ENCODE results near the gene TMEM132C.

The TMEM132C gene

GRCh38 chr12:128712622-128713021 lies 445.7 kb downstream of the TMEM132C start:
- no peak for DNase-seq (ENCODE audit: low read depth)

GRCh38 chr12:128715485-128715884 lies 448.5 kb downstream of the TMEM132C start:
- DNase-seq (ENCODE audit: low read depth), result no peak

- DNase-seq (ENCODE audit: low read depth), result no peak
Observed at GRCh38 chr12:128724468-128725046, 457.6 kb downstream of the TMEM132C start.

GRCh38 chr12:128726886-128727285 lies 459.9 kb downstream of the TMEM132C start:
- no peak for DNase-seq (ENCODE audit: low read depth)

- DNase-seq (ENCODE audit: low read depth), result no peak
Observed at GRCh38 chr12:128727461-128727860, 460.5 kb downstream of the TMEM132C start.

- no peak for DNase-seq (ENCODE audit: low read depth)
Observed at GRCh38 chr12:128727999-128728398, 461.0 kb downstream of the TMEM132C start.

- DNase-seq (ENCODE audit: low read depth), result no peak
Observed at GRCh38 chr12:128729628-128730121, 462.7 kb downstream of the TMEM132C start.

GRCh38 chr12:128734371-128734770 lies 467.4 kb downstream of the TMEM132C start:
- no peak for DNase-seq (ENCODE audit: low read depth)

- no peak for DNase-seq (ENCODE audit: low read depth)
Observed at GRCh38 chr12:128737292-128737966, 470.5 kb downstream of the TMEM132C start.

- DNase-seq (ENCODE audit: low read depth), result no peak
Observed at GRCh38 chr12:128743916-128744315, 476.9 kb downstream of the TMEM132C start.

- DNase-seq (ENCODE audit: low read depth), result no peak
Observed at GRCh38 chr12:128745772-128746689, 479.1 kb downstream of the TMEM132C start.

- no peak for DNase-seq (ENCODE audit: low read depth)
Observed at GRCh38 chr12:128747441-128747840, 480.5 kb downstream of the TMEM132C start.

GRCh38 chr12:128752386-128752785 lies 485.4 kb downstream of the TMEM132C start:
- no peak for DNase-seq (ENCODE audit: low read depth)

- DNase-seq (ENCODE audit: low read depth), result no peak
Observed at GRCh38 chr12:128753438-128753837, 486.5 kb downstream of the TMEM132C start.

GRCh38 chr12:128754275-128754674 lies 487.3 kb downstream of the TMEM132C start:
- DNase-seq (ENCODE audit: low read depth), result no peak

- DNase-seq (ENCODE audit: low read depth), result no peak
Observed at GRCh38 chr12:128755566-128755965, 488.6 kb downstream of the TMEM132C start.
